ENCODE data around the gene OR10A5.
"Not testable (repeated sequence)": the region's sequence is repeated elsewhere in the genome, so short reads cannot be mapped to it uniquely, and the experiment has no call there.

OR10A5 gene

DNA sequence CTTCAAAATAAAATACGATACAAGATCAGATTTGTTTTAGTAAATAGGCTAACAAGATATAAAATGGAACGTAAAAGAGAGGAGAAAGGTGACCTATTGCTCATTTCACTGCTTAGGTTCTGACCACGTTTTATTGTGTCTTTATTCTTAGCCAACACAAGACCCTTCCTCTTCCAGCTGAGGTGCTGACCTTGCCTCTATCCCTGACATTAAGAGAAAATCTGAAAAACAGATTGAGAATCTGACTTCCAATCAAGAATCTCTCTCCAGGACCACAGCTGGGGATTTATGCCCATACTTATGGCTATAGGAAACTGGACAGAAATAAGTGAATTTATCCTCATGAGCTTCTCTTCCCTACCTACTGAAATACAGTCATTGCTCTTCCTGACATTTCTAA is at the start of gene OR10A5:
OR10A5 (plus strand) TSS at position 301 of the 400 bp plus-strand sequence; CDS start at position 301, 0 bp downstream.
- TF ChIP-seq, protein P1, sequence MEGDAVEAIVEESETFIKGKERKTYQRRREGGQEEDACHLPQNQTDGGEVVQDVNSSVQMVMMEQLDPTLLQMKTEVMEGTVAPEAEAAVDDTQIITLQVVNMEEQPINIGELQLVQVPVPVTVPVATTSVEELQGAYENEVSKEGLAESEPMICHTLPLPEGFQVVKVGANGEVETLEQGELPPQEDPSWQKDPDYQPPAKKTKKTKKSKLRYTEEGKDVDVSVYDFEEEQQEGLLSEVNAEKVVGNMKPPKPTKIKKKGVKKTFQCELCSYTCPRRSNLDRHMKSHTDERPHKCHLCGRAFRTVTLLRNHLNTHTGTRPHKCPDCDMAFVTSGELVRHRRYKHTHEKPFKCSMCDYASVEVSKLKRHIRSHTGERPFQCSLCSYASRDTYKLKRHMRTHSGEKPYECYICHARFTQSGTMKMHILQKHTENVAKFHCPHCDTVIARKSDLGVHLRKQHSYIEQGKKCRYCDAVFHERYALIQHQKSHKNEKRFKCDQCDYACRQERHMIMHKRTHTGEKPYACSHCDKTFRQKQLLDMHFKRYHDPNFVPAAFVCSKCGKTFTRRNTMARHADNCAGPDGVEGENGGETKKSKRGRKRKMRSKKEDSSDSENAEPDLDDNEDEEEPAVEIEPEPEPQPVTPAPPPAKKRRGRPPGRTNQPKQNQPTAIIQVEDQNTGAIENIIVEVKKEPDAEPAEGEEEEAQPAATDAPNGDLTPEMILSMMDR (conservative IDR thresholded peaks at IDR 0.05; ENCODE audit: control insufficient read depth, insufficient read depth, low read depth, low read length), result no peak
- no peak within 1 kb of the TSS for H3K4me3 ChIP-seq (ENCODE audit: control insufficient read depth, low read depth, low read length)
- DNase-seq (ENCODE audit: low read depth), result no peak

- peak; percentile 67 for DNase-seq (ENCODE audit: low read depth)
- TF ChIP-seq, protein P1 (conservative IDR thresholded peaks at IDR 0.05; ENCODE audit: control insufficient read depth, insufficient read depth, low read depth, low read length), result no peak
- H3K4me3 ChIP-seq (ENCODE audit: control insufficient read depth, low read depth, low read length), result no peak within 1 kb of the TSS
Observed at GRCh38 chr11:6799402-6799801, 46.1 kb upstream of the OR10A5 start, which contains the start of gene OR6A2. TSS of gene OR6A2 (minus strand) at chr11:6799689. CDS start at chr11:6795708, 3,981 bp downstream.

DNA sequence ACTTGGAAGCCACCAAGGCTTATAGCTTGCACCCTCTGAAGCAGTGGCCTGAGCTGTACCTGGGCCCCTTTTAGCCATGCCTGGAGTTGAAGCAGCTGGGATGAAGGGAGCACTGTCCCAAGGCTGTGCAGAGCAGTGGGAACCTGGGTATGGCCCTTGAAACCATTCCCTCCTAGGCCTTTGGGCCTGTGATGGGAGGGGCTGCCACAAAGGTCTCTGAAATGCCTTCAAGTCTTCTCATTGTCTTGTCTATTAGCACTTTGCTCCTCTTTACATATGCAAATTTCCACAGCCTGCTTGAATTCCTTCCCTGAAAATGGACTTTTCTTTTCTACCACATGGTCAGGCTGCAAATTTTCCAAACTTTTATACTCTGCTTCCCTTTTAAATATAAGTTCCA is 44.4 kb upstream of the OR10A5 start:
- H3K4me3 ChIP-seq (ENCODE audit: control insufficient read depth, low read depth, low read length); DNase-seq (ENCODE audit: low read depth): not testable (repeated sequence)

DNA sequence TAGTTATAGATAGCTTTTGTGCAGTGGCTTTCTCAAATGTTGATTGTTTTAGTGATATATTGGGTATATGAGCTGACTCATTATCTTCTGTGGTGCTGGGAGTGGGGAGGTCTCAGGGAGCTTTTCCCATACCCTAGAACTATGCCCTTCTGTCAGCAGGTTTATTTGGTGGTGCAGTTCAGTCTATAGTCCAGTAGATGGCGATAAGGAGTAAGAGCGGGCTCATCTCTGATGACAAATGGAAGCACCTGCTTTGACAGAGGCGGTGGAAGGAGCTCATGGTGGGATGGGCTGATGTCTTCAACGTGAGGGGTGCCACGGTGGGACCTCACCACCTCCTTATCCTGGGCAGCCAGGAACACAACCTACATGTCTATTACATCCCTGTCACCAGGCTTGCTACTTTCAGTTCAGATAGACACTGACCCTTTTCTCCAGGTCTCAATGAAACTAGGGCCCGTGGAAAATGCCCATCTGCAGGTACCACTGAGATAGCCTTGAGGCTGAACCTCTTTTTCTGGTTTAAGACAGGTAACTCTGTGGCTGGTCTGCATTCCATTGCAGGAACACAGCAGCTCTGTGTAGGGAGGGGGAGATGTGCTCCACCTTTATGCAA is 33.0 kb upstream of the OR10A5 start:
- TF ChIP-seq, protein P1 (conservative IDR thresholded peaks at IDR 0.05; ENCODE audit: control insufficient read depth, insufficient read depth, low read depth, low read length), result peak; percentile 97
- peak; percentile 48 for DNase-seq (ENCODE audit: low read depth)
- no peak overlapping the region for H3K4me3 ChIP-seq (ENCODE audit: control insufficient read depth, low read depth, low read length)

DNA sequence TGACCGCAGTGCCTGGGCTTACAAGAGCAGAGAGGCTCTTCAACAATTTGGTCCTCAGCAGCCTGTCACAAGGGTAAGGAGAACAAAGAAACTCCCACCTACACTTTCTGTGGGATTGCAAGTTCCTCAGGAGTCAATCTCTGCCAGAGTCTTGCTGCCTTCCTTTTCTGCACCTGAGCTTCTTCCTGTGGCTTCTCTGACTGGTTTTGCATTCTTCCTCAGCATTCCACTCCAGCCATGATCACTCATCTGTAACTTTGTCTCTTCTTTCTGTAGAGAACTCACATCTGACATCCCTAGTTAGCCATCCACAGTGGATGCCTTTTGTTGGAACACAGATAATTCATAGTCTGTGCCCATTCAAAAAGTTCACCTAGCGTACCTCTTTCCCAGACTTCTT is 31.8 kb upstream of the OR10A5 start:
- no peak for DNase-seq (ENCODE audit: low read depth)
- TF ChIP-seq, protein P1 (conservative IDR thresholded peaks at IDR 0.05; ENCODE audit: control insufficient read depth, insufficient read depth, low read depth, low read length), result no peak
- H3K4me3 ChIP-seq (ENCODE audit: control insufficient read depth, low read depth, low read length), result no peak overlapping the region

DNA sequence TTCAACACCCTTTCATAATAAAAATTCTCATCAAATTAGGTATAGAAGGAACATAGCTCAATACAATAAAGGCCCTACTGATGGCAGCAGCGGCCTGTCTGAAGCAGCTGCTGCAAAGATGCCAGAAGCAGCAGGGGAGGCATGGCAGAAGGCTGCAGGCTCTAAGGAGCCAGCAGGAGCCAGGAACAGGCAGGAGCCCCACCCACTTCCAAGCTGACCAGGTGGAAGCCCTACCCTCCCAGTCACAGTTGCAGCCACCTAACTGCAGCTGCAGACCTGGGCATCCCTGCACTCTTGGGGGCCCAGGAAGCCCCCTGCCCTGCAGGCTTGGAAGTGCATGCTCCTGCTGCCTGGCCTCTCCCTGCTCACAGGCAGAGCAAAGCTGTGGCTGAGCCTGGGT is 27.8 kb upstream of the OR10A5 start:
- TF ChIP-seq, protein P1 (conservative IDR thresholded peaks at IDR 0.05; ENCODE audit: control insufficient read depth, insufficient read depth, low read depth, low read length), result no peak
- no peak overlapping the region for H3K4me3 ChIP-seq (ENCODE audit: control insufficient read depth, low read depth, low read length)
- DNase-seq (ENCODE audit: low read depth), result no peak

DNA sequence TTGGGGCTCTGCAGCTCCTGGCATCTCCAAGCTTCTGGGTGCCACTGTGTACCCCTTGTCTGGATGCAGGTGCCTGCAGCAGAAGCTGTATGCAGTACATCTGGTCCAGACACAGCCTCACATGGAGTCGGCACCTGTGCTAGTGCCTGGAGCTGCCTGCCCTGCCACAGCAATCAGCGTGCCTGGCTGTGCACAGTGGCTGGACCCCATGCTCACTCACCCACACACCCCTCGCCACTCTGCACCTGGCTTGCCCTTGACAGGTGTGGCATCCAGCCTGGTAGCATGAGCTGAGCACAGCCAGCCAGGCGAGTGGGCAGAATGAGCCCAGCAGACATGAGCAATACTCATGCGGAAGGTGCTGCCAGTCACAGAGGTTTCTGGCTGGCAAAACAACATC is 26.5 kb upstream of the OR10A5 start:
- TF ChIP-seq, protein P1 (conservative IDR thresholded peaks at IDR 0.05; ENCODE audit: control insufficient read depth, insufficient read depth, low read depth, low read length), result no peak
- H3K4me3 ChIP-seq (ENCODE audit: control insufficient read depth, low read depth, low read length), result no peak overlapping the region
- no peak for DNase-seq (ENCODE audit: low read depth)

All from fibroblast of mammary gland (primary cell).